Measurements from ENCODE around the gene C1D.
A peak's percentile ranks its signal among the peaks of the same experiment; 100 is the strongest.
"Not testable (repeated sequence)": the region's sequence is repeated elsewhere in the genome, so short reads cannot be mapped to it uniquely, and the experiment has no call there.

C1D gene

DNA sequence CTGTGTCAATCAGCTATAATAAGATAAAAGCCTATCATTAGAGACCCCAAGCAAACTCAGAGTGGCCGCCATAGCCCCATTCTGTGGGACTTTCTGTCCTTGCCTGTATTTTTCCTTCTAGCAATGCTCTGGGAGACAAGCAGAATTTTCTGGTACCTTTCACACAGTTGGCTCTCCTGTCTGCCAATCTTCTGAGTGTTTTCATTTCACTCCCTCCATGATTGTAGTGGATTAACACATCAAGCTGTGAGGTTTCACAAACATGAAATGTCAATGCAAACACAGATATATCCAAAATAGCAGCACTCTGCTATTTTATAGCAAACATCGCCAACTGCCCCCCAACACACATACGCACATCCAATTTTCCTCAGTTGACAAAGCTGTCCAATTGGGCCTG, 64.9 kb downstream of the C1D start:
- no peak for DNase-seq

DNA sequence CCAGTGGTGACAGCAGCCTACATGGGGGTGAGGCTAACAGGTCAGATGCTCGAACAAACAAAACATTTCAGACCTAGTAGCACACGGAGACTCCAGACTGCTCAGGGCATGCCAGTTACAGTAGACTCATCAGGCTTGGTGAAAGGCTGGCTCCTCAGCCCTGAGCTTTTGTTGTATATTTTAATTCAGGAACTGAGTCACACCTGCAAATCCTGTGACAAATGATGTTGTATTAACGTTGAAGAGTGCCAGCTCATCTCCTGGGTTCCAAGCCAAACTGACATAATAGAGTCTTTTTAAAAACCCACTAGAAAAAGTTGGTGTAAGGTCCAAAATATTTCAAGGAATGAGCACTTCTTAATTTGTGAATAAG, 65.3 kb downstream of the C1D start:
- DNase-seq: no peak

DNA sequence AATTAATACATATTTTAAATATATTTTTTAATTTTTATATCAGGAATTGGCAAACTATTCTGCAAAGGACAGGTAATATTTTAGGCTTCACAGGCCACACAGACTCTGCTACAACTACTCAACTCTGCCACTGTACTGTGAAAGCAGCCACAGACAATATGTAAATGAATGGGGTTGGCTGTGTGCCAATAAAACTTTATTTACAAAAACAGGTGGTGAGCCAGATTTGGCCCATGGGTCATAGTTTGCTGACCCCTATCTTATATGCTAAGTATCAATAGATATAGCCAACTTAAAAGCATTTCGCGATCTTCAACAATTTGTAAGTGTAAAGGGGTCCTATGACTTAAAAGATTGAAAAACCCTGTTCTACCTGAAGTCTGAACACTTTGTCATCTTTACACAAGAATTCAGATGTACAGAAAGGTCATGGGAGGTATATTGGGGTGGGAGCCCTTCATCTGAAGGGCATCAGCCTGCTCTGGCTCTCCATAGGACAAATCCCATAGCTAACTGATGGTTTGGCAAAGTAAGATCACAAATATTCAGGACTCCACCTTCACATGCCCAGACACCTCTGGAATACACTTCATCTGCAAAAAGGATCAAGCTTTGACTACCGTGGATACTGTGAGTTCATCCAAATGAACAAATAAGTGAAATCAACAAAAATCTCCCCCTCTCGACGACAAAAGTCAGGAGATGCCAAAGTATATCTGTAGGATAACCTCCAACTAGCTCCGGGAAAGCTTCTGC, 65.9 kb downstream of the C1D start:
- DNase-seq: no peak

DNA sequence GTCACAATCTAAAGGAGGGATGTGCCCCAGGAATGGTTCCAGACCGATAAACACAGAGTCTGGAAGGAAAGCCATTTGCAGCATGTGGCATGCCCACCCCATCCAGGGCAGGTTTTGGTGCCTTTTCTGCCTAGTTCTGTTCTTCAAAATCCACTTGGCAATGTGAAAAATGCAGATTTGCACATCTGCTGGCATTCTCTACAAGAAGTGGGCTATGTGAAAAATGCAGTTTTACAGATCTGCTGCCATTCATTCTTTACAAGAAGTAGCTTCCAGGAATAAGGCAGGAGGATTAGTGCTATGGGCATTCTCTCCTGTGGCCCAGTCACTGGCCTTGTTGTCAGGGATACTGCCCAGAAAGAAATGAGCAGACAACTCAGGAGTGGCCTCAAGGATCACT, 68.1 kb downstream of the C1D start:
- DNase-seq: no peak

DNA sequence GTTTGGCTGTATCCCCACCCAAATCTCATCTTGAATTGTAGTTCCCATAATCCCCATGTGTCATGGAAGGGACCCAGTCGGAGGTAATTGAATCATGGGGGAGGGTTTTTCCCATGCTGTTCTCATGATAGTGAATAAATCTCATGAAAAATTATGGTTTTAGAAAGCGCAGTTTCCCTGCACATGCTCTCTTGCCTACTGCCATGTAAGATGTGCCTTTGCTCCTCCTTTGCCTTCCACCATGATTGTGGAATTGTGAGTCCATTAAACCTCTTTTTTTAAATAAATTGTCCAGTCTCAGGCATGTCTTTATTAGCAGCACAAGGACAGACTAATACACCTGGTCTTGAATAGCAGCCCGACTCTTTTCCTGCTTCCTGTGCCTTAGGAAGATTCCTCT, 68.7 kb downstream of the C1D start:
- not testable (repeated sequence) for DNase-seq

DNA sequence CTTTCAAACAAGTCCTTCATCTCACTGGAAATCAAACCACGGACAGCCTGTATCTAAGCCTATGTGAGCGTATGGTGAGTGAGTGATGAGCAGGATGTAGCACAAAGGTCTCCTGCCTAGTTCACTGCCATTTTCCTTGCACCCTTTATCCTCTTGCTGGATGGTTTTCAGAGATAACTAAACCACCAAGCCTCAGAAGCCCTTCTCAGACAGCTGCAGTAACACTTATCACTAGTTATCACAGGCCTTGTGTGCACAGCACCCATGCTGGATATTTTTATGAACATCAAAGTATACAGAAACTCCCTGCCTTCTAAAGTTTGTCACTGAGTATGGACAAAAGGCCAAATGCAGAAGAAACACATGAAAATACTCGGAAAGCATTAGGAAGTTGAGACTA, 69.5 kb downstream of the C1D start:
- peak; percentile 94 for DNase-seq

DNA sequence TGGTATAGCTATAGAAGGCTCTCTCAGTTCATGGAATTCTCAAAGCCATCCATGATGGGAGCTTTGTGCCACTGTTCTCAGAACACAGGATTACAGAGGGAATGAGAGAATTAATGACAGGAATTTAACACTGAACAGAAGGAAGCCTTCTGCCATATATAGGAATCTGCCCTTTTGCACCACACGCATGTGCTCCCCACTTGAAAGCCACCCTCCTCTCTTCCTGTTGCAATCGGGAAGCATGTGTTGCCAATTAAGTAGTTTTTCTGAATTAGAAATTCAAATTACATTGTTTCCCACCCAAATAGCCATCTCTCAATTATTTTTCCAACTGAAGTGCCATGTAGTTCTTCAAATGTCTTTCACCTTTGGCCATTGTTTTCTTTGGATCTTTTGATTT, 71.3 kb downstream of the C1D start:
- no peak for DNase-seq
